Ishikawa (cell line): ENCODE data around the gene LNX2.

ENCODE experiments used
- CEBPB ChIP-seq: IDR thresholded peaks from 2 replicates; pipeline ENCODE4 v1.6.1; 2012
- EGR1 ChIP-seq: IDR thresholded peaks from 2 replicates; pipeline ENCODE4 v1.6.1; 2012
- EP300 ChIP-seq: IDR thresholded peaks from 2 replicates; pipeline ENCODE4 v1.6.1; 2012; ENCODE audit warnings: borderline replicate concordance
- FOXM1 ChIP-seq: IDR thresholded peaks from 2 replicates; pipeline ENCODE4 v1.6.1; 2012; ENCODE audit warnings: low read depth, borderline replicate concordance
- NFIC ChIP-seq: IDR thresholded peaks from 2 replicates; pipeline ENCODE4 v1.6.1; 2012
- RAD21 ChIP-seq: IDR thresholded peaks from 2 replicates; pipeline ENCODE4 v1.6.1; 2012; ENCODE audit warnings: low read depth
- REST ChIP-seq: IDR thresholded peaks from 2 replicates; pipeline ENCODE4 v1.6.1; 2012; ENCODE audit warnings: low read depth, mild to moderate bottlenecking
- TAF1 ChIP-seq: IDR thresholded peaks from 2 replicates; pipeline ENCODE4 v1.6.1; 2012; ENCODE audit warnings: low read depth, mild to moderate bottlenecking
- TEAD4 ChIP-seq: IDR thresholded peaks from 2 replicates; pipeline ENCODE4 v1.6.1; 2012
- USF1 ChIP-seq: IDR thresholded peaks from 2 replicates; pipeline ENCODE4 v1.6.1; 2012
- YY1 ChIP-seq: IDR thresholded peaks from 2 replicates; pipeline ENCODE4 v1.6.1; 2012; ENCODE audit warnings: low read depth
- TF ChIP-seq, protein P1 (sequence below): IDR thresholded peaks from 2 replicates; pipeline ENCODE4 v1.6.1; 2012

DNA sequence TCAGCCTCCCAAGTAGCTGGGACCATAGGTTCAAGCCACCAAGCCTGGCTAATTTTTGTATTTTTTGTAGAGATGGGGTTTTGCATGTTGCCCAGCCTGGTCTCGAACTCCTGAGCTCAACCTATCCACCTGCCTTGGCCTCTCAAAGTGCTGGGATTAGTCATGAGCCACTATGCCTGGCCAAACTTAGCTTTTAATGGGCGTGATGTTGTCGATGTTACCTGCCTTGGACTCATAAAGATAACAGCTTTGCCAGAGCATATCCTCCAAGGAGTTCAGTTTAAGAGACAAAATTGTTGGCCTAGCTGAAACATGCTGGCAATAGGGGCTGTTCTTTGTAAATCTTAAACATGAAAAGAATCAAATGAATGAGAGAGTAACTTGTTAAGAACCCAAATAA lies 14.5 kb upstream of the LNX2 start:
- no peak for TF ChIP-seq CEBPB
- no peak for TF ChIP-seq EGR1
- TF ChIP-seq USF1, result no peak
- no peak for TF ChIP-seq TEAD4
- no peak for TF ChIP-seq EP300
- no peak for TF ChIP-seq FOXM1
- no peak for TF ChIP-seq RAD21
- TF ChIP-seq TAF1, result no peak
- TF ChIP-seq, protein P1, sequence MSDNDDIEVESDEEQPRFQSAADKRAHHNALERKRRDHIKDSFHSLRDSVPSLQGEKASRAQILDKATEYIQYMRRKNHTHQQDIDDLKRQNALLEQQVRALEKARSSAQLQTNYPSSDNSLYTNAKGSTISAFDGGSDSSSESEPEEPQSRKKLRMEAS, result no peak
- no peak for TF ChIP-seq REST
- TF ChIP-seq YY1, result no peak
- TF ChIP-seq NFIC, result no peak
